HG02798 (cell line): ENCODE results near the gene HYPK.
A peak's percentile ranks its signal among the peaks of the same experiment; 100 is the strongest.

Experiments
- ATAC-seq: cut with Tn5 transposase; IDR thresholded peaks from one replicate; pipeline ENCODE4 v1.9.1; 2021; ENCODE audit warnings: mild to moderate bottlenecking; ENCODE audit not compliant: unreplicated experiment, poor library complexity

Gene HYPK

DNA sequence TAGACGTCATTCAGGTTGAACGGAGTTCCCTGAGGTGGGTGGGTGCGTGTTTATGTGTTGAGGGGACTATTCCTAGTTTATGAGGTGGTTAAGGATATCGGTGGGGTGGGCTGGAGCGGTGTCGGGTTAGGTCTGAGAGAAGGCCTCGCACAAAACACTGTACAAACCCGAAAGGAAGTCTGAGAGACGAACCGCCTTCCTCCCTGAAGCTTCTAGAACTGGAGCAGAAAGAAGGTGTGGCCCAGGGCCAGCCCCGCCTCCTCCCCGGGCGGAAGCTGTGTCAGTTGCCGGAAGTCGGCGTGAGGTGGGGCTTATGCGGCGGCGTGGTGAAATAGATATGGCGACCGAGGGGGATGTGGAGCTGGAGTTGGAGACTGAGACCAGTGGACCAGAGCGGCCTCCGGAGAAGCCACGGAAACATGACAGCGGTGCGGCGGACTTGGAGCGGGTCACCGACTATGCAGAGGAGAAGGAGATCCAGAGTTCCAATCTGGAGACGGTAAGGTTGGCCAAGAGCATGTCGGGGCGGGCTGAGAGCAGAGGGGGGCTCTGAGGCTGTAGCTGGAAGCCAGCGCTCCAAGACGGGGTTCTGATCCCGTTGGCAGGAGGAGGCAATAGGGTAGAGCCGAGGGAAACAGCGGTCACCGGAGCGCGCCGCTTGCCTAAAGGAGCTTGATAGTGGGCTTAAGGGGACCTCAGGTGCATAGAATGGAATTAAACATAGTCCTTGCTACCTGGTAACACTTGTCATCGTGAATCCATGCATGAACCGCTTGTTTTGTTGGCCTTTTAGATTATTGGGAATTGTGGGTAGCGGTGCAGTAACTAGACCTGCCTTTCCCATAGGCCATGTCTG lies at the start of gene HYPK:
Gene HYPK, plus strand, starts transcription at position 314 of the 856 bp plus-strand sequence. Its CDS starts 24 bp downstream, at position 338.
- peak; percentile 91 for ATAC-seq

GRCh38 chr15:43751885-43752284 lies 48.5 kb upstream of the HYPK start:
- no peak for ATAC-seq

DNA sequence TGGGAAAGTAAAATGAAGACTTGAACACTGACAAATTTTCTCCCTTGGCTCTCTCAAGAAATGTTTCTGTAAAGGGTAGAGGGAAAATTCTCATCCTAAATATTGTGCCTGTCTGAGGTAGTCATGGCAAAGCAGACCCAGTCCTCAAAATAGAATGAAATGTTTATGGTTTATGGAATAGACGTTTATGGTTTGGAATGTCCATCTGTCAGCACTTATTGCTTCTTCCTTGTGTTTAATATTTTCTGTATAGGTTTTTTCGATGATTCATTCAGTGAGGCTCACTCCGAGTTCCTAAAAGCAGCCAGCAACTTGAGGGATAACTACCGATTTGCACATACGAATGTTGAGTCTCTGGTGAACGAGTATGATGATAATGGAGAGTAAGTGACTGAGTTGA lies 37.6 kb upstream of the HYPK start:
- ATAC-seq: no peak

DNA sequence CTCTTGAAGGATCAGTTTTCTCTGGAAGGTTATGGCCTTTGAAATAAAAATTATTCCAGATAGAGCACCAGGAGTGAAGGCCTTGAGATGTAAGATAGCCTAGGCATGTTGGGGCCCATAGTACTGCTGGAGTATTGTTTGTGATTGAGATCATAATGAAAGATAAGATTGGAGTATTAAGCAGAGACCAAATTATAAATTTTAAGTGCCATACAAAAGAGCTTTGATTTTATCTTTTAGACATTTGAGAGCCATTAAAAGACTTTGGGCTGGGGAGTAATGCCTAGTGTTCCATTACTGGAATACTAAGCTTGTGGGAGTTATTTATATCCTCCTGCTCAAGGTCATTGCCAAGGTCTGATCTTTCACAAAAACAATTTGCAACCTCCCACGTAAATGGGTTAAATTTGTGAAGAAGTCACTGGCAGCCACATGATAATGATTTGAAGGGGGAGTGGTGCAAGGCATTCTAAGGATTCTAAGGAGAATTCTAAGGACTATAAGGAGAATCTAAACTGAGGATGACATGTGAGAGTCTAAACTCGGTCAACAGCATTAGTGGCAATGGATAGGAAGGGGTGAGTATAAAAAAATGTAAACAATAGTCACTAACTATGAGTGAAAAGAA lies 36.5 kb upstream of the HYPK start:
- no peak for ATAC-seq

- ATAC-seq: no peak
These were observed 30.7 kb upstream of the HYPK start for GRCh38 chr15:43769584-43770228.

DNA sequence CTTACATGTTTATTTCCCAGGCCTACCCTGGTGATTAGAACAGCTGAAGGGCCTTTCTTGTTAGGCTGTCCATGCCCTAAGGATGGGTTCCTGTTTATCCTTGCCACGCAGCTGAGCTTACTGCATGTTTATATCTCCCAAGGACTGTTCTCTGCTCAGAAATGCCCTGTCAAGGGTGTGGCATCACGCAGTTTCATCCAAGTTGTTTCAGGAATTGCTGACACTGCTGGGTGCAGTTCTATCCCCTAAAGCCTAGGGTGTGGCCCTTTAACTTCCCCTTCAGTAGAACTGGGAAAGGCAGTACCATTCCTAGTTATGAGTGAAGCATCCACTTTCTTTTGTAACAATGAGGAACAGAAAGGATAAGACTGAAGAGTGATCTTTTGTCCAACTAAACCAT lies 28.6 kb upstream of the HYPK start:
- ATAC-seq: no peak

DNA sequence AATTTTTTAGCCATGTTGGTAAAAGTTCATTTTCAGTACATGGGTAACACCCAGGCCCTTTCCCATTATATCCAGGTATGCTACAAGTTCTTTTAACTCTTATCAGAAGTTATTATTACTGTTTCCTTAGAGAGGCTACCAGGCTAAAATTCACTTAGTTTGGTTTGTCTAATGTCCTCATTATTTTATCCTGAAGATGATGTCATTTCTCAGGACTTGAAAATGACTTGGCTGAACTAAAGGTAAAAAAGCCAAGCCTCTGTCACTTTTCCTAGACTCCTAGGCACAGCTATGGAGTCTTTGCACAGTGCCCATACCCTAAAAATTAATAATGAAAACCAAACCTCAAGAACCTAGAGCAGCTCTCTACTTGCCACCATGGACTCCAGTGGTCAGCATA lies 27.8 kb upstream of the HYPK start:
- no peak for ATAC-seq

DNA sequence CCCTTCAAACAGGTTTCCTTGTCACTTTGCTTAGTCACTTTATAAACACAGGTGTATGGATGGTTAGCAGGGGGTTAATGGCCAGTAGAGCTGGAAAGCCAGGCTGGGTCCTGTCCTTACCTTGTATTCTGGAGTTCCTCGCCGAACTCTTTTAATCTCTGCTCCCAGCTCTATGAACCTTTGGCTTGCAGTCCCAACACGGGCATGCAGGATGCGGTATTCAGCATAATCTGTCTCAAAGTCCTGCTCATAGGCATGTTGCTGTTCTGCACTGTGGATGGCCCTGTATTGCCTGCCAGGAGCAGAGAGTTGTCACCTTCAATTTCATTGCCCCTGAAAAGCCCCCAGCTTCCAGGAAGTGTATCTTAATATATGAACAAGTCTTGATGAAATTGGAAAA lies 26.3 kb upstream of the HYPK start:
- no peak for ATAC-seq

DNA sequence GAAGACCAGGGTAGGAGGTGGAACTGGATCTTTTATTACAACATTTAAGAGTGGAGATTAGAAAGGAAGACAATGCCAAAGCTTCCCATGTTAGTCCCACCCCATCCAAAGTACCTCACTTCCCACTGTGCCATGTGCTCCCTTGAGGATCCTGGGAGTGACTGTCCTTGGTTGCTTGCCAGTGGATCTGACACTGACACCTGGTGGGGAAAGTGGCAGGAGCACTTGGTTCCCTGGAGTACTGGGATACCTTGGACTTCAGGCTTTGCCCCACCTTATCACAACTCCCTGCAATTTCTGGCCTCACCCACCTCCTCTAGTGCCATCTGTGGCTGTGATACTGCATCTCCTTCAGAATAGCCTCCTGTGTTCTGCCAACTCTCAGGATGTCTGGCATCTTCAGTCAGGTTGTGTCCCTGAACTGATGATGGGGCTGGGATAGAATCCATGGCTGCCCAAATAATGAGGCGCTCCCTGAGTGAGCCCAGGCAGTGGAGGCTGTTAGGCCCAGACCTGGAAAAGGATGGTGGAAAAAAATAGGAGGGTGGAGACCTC lies 24.9 kb upstream of the HYPK start:
- ATAC-seq: no peak

GRCh38 chr15:43776101-43776717 lies 24.2 kb upstream of the HYPK start:
- ATAC-seq: peak; percentile 73

DNA sequence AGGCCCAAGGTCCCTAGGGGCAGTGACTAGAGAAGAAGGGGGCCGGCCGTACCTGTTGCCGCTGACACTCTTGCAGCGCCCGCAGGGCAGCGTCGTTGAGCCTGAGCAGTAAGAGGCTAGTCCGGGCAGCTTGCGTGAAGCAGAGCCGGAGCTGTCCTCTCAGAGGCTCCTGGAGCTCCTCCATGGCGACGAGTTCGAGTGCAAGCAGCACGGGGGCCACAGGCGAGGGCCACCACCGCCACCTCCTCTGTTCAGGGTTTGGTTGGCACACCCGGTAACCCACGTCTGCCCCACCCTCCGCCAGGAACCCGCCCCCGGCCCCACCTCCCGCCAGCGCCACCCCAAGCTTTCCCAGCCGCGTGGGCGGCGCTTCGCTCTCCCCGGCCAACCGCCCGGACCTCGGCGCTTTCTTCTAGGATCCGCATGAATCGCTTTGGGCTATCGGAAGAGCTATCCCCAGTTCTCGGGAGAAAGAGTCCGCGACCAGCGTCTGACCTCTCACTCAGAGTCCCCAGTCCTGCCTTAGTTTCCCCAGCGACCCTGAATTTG lies 23.6 kb upstream of the HYPK start, which contains the start of gene ELL3:
Gene ELL3, minus strand, starts transcription at position 249 of the 549 bp plus-strand sequence. Its CDS starts 65 bp downstream, at position 184.
- ATAC-seq: peak; percentile 41

- peak; percentile 57 for ATAC-seq
These were observed 23.0 kb upstream of the HYPK start for GRCh38 chr15:43777267-43777914.

DNA sequence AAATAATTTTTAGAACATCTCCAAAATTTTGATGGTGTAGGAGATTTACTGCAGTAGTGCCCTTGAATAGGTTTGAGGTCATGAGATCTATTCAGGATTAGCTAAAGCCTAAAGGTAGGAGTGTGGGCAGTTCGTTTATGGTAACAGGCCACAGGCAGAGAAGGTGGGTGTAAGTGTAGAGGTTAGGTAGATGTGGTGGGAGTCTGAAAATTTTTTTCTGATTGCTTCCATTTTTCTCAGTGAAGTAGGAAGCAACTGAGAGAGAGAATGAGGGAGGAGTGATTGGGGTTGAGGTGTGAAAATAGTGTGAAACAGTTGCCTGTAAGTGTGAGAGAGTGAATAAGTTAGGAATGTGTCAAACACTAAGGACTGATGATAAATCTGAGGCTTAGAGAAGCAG lies 21.4 kb upstream of the HYPK start:
- no peak for ATAC-seq

GRCh38 chr15:43789409-43789808 lies 11.0 kb upstream of the HYPK start:
- ATAC-seq: no peak

DNA sequence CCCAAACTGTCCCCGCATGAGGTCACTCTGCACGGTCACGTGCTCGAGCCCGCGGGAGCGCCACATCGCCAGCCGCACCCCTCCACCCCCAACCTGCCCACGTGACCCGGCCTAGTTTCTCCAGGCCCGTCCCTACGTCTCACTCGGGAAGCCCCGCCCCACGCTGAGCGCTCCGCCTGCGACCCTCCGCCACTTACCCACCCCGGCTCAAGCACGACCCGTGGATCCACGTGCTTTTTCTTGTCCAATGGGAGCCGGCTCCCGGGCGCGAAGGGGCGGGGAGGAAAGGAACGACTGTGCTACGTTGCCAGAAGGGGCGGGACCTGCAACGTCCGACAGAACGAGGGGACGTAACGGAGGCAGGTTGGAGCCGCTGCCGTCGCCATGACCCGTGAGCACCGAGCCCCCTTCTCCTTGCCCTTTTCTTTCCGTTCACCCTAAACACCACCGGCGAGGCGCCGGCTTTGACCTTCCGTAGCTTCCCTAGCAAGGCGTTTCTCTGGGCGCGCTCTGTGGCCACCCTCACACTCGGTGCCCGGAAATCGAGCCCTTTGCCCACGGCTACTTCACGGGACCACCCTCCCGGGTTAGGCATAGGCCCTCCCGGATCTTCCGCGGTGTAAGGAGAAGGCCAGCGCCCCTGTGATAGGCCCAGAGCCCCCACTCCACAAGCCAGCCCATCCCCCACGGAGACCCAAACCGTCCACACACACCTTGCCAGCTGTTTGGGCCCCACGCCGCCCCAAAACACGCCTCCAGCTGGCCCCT lies 8.2 kb upstream of the HYPK start, which contains the start of gene SERF2:
Gene SERF2, plus strand, starts transcription at position 328 of the 768 bp plus-strand sequence. Its CDS starts 57 bp downstream, at position 385.
- ATAC-seq: peak; percentile 95

DNA sequence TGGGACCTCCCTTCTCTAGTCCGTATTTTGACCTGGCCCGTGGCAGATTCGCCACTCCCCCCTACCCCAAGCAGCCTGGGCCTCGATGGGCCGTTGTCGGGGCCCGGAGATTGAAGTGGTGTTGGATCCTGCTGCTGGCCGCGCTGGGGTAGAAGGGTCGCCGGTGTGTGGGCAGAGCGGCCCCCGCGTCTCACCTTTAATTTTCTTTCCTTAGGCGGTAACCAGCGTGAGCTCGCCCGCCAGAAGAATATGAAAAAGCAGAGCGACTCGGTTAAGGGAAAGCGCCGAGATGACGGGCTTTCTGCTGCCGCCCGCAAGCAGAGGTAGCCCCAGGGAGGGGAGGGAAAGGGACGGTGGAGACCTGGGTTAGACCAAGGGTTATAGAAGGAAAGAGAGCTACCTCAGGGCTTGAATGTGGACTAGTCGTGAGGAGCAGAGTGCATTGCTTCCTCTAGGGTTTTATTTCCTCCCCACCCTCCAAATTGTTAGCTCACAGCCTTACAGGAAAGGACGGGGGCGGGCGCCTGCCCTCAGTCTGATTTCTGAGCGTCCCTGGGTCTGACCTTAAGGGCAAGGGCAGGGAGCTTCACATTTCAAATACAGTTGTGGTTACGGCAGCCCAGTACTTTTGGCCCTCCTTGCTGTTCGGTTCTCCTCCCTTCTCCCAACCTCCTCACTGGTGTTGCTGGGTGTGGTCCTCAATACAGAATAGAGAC lies 7.5 kb upstream of the HYPK start:
- ATAC-seq: no peak

DNA sequence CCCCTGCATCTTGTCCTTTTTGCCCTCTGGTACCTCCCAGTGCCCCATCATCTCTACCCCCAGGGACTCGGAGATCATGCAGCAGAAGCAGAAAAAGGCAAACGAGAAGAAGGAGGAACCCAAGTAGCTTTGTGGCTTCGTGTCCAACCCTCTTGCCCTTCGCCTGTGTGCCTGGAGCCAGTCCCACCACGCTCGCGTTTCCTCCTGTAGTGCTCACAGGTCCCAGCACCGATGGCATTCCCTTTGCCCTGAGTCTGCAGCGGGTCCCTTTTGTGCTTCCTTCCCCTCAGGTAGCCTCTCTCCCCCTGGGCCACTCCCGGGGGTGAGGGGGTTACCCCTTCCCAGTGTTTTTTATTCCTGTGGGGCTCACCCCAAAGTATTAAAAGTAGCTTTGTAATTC lies 6.8 kb upstream of the HYPK start:
- no peak for ATAC-seq
